HG03520 (cell line): ENCODE results near the gene INSIG2.

Source experiments
- ATAC-seq: cut with Tn5 transposase; IDR thresholded peaks from one replicate; pipeline ENCODE4 v1.9.1; 2021; ENCODE audit warnings: mild to moderate bottlenecking, moderate library complexity; ENCODE audit not compliant: unreplicated experiment

The INSIG2 gene

GRCh38 chr2:118088051-118089024, at the start of gene INSIG2:
Gene INSIG2 (plus strand): TSS chr2:118088471. CDS start chr2:118096557, 8,086 bp downstream.
- ATAC-seq = peak; percentile 96

GRCh38 chr2:118040891-118041290, 47.4 kb upstream of the INSIG2 start:
- ATAC-seq = no peak

- no peak for ATAC-seq
Observed at GRCh38 chr2:118044103-118044716, 44.1 kb upstream of the INSIG2 start.

GRCh38 chr2:118044854-118045253, 43.4 kb upstream of the INSIG2 start:
- no peak for ATAC-seq

- ATAC-seq = no peak
Observed at GRCh38 chr2:118045286-118045685, 43.0 kb upstream of the INSIG2 start.

GRCh38 chr2:118046634-118047210, 41.5 kb upstream of the INSIG2 start:
- no peak for ATAC-seq

- no peak for ATAC-seq
Observed at GRCh38 chr2:118047380-118047826, 40.9 kb upstream of the INSIG2 start.

GRCh38 chr2:118048401-118048800, 39.9 kb upstream of the INSIG2 start:
- no peak for ATAC-seq

- ATAC-seq = no peak
Observed at GRCh38 chr2:118049140-118049815, 39.0 kb upstream of the INSIG2 start.

- ATAC-seq = no peak
Observed at GRCh38 chr2:118049816-118050140, 38.5 kb upstream of the INSIG2 start.

GRCh38 chr2:118050386-118050785, 37.9 kb upstream of the INSIG2 start:
- no peak for ATAC-seq

- ATAC-seq = no peak
Observed at GRCh38 chr2:118050974-118051373, 37.3 kb upstream of the INSIG2 start.

- no peak for ATAC-seq
Observed at GRCh38 chr2:118051826-118052358, 36.4 kb upstream of the INSIG2 start.

- ATAC-seq = no peak
Observed at GRCh38 chr2:118052474-118052873, 35.8 kb upstream of the INSIG2 start.

GRCh38 chr2:118053681-118054080, 34.6 kb upstream of the INSIG2 start:
- no peak for ATAC-seq

- ATAC-seq = no peak
Observed at GRCh38 chr2:118054213-118055008, 33.9 kb upstream of the INSIG2 start.

GRCh38 chr2:118055512-118056164, 32.6 kb upstream of the INSIG2 start:
- peak; percentile 84 for ATAC-seq

- ATAC-seq = peak; percentile 82
Observed at GRCh38 chr2:118056165-118056534, 32.1 kb upstream of the INSIG2 start.

GRCh38 chr2:118056801-118057200, 31.5 kb upstream of the INSIG2 start:
- no peak for ATAC-seq

GRCh38 chr2:118058951-118059350, 29.3 kb upstream of the INSIG2 start:
- no peak for ATAC-seq
